ENCODE data around the gene FBXL7. TPM values are rescaled to one million over a fixed set of nuclear protein-coding genes. Genes with fewer than 3 reads are reported as not detected.

FBXL7 gene
- total and polyA plus RNA-seq, 2 of the 8 experiments (the other 6 are each of a cell fraction or from before 2014, with no cell fraction given) = 17.7 to 17.8 TPM

DNA sequence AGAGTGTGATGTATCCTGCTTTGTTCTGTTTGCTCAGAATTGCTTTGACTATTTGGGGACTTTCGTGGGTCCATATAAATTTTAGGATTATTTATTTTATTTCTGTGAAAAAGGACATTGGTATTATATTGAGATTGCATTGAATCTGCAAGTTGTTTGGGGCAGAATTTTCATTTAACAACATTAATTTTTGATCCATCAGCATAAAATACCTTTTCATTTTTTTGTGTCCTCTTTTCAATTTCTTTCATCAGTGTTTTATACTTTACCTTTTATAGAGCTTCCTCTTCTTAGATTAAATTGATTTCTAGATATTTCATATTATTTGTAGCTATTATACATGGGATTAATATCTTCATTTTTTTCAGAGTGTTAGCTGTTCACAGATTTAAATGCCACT is 40.8 kb upstream of the FBXL7 start (continued):
- TF ChIP-seq, protein P1, sequence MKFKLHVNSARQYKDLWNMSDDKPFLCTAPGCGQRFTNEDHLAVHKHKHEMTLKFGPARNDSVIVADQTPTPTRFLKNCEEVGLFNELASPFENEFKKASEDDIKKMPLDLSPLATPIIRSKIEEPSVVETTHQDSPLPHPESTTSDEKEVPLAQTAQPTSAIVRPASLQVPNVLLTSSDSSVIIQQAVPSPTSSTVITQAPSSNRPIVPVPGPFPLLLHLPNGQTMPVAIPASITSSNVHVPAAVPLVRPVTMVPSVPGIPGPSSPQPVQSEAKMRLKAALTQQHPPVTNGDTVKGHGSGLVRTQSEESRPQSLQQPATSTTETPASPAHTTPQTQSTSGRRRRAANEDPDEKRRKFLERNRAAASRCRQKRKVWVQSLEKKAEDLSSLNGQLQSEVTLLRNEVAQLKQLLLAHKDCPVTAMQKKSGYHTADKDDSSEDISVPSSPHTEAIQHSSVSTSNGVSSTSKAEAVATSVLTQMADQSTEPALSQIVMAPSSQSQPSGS (IDR thresholded peaks at IDR 0.05; ENCODE audit: low read length) = no peak
- no peak for TF ChIP-seq NRF1 (IDR thresholded peaks at IDR 0.05; ENCODE audit: low read depth, low read length)
- no peak for TF ChIP-seq TAF7 (optimal IDR thresholded peaks at IDR 0.05; ENCODE audit: borderline replicate concordance, low read depth, low read length)
- TF ChIP-seq CBX5 (IDR thresholded peaks at IDR 0.05; ENCODE audit: low read depth, low read length) = no peak

Data from H1 (cell line).